Measurements from ENCODE around the gene RHBDL1. TPM values are rescaled to one million over a fixed set of nuclear protein-coding genes. Genes with fewer than 3 reads are reported as not detected.

The RHBDL1 gene
- total and polyA plus RNA-seq, 9 of the 15 experiments (the other 6 are each of a cell fraction or from before 2014, with no cell fraction given): 0.03 to 5.6 (median 1.3) TPM; not detected in 1

DNA sequence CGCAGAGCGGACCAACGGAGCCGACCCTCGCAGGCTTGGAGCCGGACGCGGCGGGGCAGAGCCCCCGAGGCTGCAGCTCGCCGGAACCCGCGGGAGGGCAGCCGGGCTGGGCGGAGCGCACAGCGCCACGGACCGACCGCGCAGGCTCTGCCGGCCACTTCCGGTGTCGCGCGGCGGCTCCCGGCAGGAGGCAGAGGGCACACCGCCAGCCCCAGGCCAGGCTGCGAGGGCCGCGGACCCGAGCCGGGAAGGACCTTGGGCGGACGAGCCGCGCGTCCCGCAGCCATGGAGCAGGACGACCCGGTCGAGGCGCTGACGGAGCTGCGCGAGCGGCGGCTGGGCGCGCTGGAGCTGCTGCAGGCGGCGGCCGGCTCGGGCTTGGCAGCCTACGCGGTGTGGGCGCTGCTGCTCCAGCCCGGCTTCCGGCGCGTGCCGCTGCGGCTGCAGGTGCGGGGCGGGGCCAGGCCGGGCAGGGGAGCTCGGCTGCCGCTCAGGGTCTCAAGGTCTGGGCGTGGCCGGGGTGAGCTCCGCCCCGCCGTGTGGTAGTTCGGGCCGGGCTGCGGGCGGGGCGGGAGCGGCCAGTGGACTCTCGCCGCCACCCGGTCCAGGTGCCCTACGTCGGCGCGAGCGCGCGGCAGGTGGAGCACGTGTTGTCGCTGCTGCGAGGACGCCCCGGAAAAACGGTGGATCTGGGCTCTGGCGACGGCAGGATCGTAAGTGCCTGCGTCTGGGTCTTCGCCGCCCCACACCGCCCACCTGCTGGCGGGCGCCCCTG is 45.7 kb downstream of the RHBDL1 start, which contains the start of gene ANTKMT (continued):
- TF ChIP-seq, protein P1, sequence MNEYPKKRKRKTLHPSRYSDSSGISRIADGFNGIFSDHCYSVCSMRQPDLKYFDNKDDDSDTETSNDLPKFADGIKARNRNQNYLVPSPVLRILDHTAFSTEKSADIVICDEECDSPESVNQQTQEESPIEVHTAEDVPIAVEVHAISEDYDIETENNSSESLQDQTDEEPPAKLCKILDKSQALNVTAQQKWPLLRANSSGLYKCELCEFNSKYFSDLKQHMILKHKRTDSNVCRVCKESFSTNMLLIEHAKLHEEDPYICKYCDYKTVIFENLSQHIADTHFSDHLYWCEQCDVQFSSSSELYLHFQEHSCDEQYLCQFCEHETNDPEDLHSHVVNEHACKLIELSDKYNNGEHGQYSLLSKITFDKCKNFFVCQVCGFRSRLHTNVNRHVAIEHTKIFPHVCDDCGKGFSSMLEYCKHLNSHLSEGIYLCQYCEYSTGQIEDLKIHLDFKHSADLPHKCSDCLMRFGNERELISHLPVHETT (CRISPR knock-in tag; conservative IDR thresholded peaks at IDR 0.05 in 1 of 2, IDR thresholded peaks at IDR 0.05 in 1 of 2): peak in 1 of 2 experiments; percentile 67; a peak in 2 of 4 replicates
- TF ChIP-seq FOXA1 (IDR thresholded peaks at IDR 0.05; ENCODE audit: borderline replicate concordance): no peak
- no peak for TF ChIP-seq PHTF2 (CRISPR knock-in tag; IDR thresholded peaks at IDR 0.05)
- TF ChIP-seq HMGN3 (IDR thresholded peaks at IDR 0.05; ENCODE audit: borderline replicate concordance, extremely low read depth, insufficient read length, low read depth, low read length): no peak
- no peak for TF ChIP-seq ZNF561 (CRISPR knock-in tag; conservative IDR thresholded peaks at IDR 0.05)
- TF ChIP-seq CBX5 (IDR thresholded peaks at IDR 0.05; ENCODE audit: borderline replicate concordance, low read depth): no peak
- peak; percentile 61; the same call in 1 of the 2 replicates for TF ChIP-seq GTF2A2 (tag; IDR thresholded peaks at IDR 0.05)
- TF ChIP-seq ARNT (IDR thresholded peaks at IDR 0.05): no peak
- no peak for TF ChIP-seq ZNF436 (CRISPR knock-in tag; IDR thresholded peaks at IDR 0.05)
- no peak for TF ChIP-seq SMAD1 (IDR thresholded peaks at IDR 0.05; ENCODE audit: low read depth, low read length, partially characterized antibody)
- no peak; the same call in 1 of the 2 replicates for TF ChIP-seq ZNF263 (CRISPR knock-in tag; IDR thresholded peaks at IDR 0.05; ENCODE audit: borderline replicate concordance)
- no peak for TF ChIP-seq KAT2B (IDR thresholded peaks at IDR 0.05; ENCODE audit: low read depth, low read length)
- TF ChIP-seq HNRNPUL1 (IDR thresholded peaks at IDR 0.05; ENCODE audit: low read length): no peak
- TF ChIP-seq FOXA3 (CRISPR knock-in tag; conservative IDR thresholded peaks at IDR 0.05 in 1 of 2, IDR thresholded peaks at IDR 0.05 in 1 of 2): no peak; a peak in 1 of 4 replicates
- TF ChIP-seq CEBPB (tag; IDR thresholded peaks at IDR 0.05): no peak
- 0 out of 2 replicates have a peak, but pooled peaks have one; percentile 70 for TF ChIP-seq E2F5 (CRISPR knock-in tag; IDR thresholded peaks at IDR 0.05)
- TF ChIP-seq ZNF668 (CRISPR knock-in tag; IDR thresholded peaks at IDR 0.05): no peak
- no peak for TF ChIP-seq MAFK (IDR thresholded peaks at IDR 0.05; ENCODE audit: low read length)
- no peak for TF ChIP-seq PRDM10 (IDR thresholded peaks at IDR 0.05; ENCODE audit: partially characterized antibody)
- TF ChIP-seq NFIC (IDR thresholded peaks at IDR 0.05): peak; percentile 71; the same call in 1 of the 2 replicates
- TF ChIP-seq EGR1 (conservative IDR thresholded peaks at IDR 0.05): 0 out of 2 replicates have a peak, but pooled peaks have one; percentile 23

Measured in K562 (cell line).